GM12878 (cell line): ENCODE measurements around the gene SLC12A5.

Experiments
- BRCA1 ChIP-seq: IDR thresholded peaks from 2 replicates; pipeline ENCODE4 v1.6.1; 2011; ENCODE audit warnings: low read depth, low read length, improper control_type of control experiment
- CBFB ChIP-seq: IDR thresholded peaks from 2 replicates; pipeline ENCODE4 v1.6.1; 2016; ENCODE audit warnings: antibody characterized with exemption, low read depth
- CTCF ChIP-seq, 3 experiments: IDR thresholded peaks in 2 of 3; conservative IDR thresholded peaks in 1 of 3; 2 replicates each; pipeline ENCODE4 v1.5.1; 2011; ENCODE audit warnings: low read depth in 3 of 3, low read length in 3 of 3, mild to moderate bottlenecking in 3 of 3, control low read depth in 2 of 3, moderate library complexity in 2 of 3, inconsistent platforms in 1 of 3, mixed read lengths in 1 of 3; ENCODE audit not compliant: control insufficient read depth in 2 of 3, insufficient read depth in 1 of 3; ENCODE audit errors: extremely low read depth in 1 of 3
- EZH2 ChIP-seq: IDR thresholded peaks from 2 replicates; pipeline ENCODE4 v1.6.1; 2012; ENCODE audit warnings: low read depth, mild to moderate bottlenecking, control low read depth, inconsistent platforms, low read length, borderline replicate concordance; ENCODE audit not compliant: control insufficient read depth
- GABPA ChIP-seq: IDR thresholded peaks from 2 replicates; pipeline ENCODE4 v1.6.1; 2014; ENCODE audit warnings: antibody characterized with exemption, low read depth, mild to moderate bottlenecking, inconsistent platforms
- POLR2A ChIP-seq: IDR thresholded peaks from 2 replicates; pipeline ENCODE4 v1.6.1; 2011; ENCODE audit warnings: low read depth, mild to moderate bottlenecking, low read length
- RAD21 ChIP-seq: IDR thresholded peaks from 2 replicates; pipeline ENCODE4 v1.6.1; 2011; ENCODE audit warnings: mild to moderate bottlenecking, low read depth, low read length, moderate library complexity; ENCODE audit not compliant: insufficient read depth
- RFX5 ChIP-seq: IDR thresholded peaks from 2 replicates; pipeline ENCODE4 v1.6.1; 2011; ENCODE audit warnings: low read depth, low read length, improper control_type of control experiment
- YY1 ChIP-seq: IDR thresholded peaks from 2 replicates; pipeline ENCODE4 v1.6.1; 2011; ENCODE audit warnings: low read depth, mild to moderate bottlenecking, low read length
- ZNF274 ChIP-seq: IDR thresholded peaks from one replicate; pipeline ENCODE4 v1.8.0; 2011; ENCODE audit not compliant: insufficient read length, insufficient read depth
- ZNF384 ChIP-seq: IDR thresholded peaks from 2 replicates; pipeline ENCODE4 v1.6.1; 2012; ENCODE audit warnings: low read depth, mild to moderate bottlenecking, low read length, improper control_type of control experiment, borderline replicate concordance
- TF ChIP-seq, protein P1 (sequence below): IDR thresholded peaks from 2 replicates; pipeline ENCODE4 v1.6.1; 2011; ENCODE audit warnings: low read depth, low read length, improper control_type of control experiment, borderline replicate concordance

GRCh38 chr20:46083531-46084061 lies 54.6 kb downstream of the SLC12A5 start:
- TF ChIP-seq ZNF274: no peak
- TF ChIP-seq CTCF (IDR thresholded peaks at IDR 0.05 in 2 of 3, conservative IDR thresholded peaks at IDR 0.05 in 1 of 3; ENCODE audit: control insufficient read depth in 2 of 3, extremely low read depth in 1 of 3, insufficient read depth in 1 of 3, low read depth in 3 of 3, low read length in 3 of 3): no peak
- TF ChIP-seq EZH2: no peak
- no peak for TF ChIP-seq RAD21
- TF ChIP-seq RFX5: no peak
- TF ChIP-seq YY1: no peak
- no peak for TF ChIP-seq POLR2A
- no peak for TF ChIP-seq CBFB
- no peak for TF ChIP-seq ZNF384
- no peak for TF ChIP-seq GABPA
- no peak for TF ChIP-seq BRCA1
- TF ChIP-seq, protein P1, sequence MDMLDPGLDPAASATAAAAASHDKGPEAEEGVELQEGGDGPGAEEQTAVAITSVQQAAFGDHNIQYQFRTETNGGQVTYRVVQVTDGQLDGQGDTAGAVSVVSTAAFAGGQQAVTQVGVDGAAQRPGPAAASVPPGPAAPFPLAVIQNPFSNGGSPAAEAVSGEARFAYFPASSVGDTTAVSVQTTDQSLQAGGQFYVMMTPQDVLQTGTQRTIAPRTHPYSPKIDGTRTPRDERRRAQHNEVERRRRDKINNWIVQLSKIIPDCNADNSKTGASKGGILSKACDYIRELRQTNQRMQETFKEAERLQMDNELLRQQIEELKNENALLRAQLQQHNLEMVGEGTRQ: no peak
